Endothelial cell of hepatic sinusoid (primary cell): ENCODE results near the gene MAPK8IP1.

Source experiments
- in situ Hi-C: cut with HindIII; loops from 2 replicates; pipeline ENCODE4 v1.10.0; 2017; ENCODE audit warnings: low sequenced_read_pairs

Gene MAPK8IP1

DNA sequence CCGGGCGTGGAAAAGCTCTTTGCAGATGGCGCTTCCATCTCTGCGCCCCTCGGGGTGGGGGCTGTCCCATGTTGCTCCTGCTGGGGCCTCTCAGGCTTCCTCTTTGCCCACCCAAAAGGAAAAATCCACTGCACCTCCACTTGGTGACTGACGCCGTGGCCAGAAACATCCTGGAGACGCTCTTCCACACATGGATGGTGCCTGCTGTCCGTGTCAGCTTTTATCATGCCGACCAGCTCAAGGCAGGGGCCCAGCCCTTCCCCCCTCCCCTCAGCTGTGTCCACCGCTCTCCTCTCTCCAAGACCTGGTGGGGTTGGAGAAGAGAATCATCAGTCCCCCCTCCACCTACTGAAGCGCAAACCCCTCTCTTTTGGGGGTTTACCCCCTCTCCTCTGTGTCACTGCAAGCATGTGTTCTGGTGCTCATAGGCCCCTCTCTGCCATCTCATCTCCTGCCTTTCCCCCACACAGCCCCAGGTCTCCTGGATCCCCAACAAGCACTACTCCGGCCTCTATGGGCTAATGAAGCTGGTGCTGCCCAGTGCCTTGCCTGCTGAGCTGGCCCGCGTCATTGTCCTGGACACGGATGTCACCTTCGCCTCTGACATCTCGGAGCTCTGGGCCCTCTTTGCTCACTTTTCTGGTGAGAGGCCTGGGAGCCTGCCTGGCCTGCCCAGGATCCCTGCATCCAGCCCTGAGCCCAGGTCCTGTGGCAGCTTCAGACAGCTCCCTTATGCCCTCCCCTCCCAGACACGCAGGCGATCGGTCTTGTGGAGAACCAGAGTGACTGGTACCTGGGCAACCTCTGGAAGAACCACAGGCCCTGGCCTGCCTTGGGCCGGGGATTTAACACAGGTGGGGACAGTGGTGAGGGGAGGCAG, 38.8 kb downstream of the MAPK8IP1 start:
- in situ Hi-C loops: no loop called here

DNA sequence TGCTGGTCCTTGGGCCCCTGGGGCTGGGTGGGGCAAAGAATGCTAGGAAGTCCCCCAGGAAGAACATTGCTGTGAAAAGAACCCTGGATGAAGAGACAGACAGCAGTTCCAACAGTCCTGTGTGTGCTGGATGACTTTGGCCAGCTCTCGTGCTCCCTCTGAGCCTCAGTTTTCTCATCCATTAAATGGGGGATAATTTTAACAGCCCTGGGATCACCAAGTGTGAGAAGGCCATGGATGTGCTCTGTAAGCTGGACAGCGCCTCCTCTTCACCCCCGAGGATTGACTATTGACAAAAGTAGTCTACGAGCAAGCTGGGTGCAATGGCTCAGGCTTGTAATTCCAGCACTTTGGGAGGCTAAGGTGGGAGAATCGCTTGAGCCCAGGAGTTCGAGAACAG, 39.5 kb downstream of the MAPK8IP1 start:
- in situ Hi-C loops: no loop called here

DNA sequence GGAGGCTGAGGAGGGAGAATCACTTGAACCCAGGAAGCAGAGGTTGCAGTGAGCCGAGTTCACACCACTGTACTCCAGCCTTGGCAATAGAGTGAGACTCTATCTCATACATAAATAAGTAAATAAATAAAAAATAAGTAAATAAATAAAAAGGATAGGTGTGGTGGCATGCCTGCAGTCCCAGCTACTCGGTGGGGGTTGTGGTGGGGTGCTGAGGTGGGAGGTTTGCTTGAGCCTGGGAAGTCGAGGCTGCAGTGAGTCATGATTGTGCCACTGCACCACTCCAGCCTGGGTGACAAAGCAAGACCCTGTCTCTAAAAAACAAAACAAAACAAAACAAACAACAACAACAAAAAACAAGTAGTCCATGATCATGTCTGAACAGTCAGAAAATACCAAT, 40.1 kb downstream of the MAPK8IP1 start:
- in situ Hi-C loops: no loop called here

DNA sequence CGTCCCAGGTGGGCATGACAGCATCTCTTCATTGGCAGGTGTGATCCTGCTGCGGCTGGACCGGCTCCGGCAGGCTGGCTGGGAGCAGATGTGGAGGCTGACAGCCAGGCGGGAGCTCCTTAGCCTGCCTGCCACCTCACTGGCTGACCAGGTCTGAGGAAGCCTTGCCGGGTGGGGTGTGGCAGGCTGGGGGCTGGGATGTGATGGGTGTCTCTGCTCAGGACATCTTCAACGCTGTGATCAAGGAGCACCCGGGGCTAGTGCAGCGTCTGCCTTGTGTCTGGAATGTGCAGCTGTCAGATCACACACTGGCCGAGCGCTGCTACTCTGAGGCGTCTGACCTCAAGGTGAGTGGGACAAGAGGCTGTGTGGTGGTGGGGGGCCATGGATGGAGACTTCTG, 40.5 kb downstream of the MAPK8IP1 start:
- in situ Hi-C loops: no loop called here

DNA sequence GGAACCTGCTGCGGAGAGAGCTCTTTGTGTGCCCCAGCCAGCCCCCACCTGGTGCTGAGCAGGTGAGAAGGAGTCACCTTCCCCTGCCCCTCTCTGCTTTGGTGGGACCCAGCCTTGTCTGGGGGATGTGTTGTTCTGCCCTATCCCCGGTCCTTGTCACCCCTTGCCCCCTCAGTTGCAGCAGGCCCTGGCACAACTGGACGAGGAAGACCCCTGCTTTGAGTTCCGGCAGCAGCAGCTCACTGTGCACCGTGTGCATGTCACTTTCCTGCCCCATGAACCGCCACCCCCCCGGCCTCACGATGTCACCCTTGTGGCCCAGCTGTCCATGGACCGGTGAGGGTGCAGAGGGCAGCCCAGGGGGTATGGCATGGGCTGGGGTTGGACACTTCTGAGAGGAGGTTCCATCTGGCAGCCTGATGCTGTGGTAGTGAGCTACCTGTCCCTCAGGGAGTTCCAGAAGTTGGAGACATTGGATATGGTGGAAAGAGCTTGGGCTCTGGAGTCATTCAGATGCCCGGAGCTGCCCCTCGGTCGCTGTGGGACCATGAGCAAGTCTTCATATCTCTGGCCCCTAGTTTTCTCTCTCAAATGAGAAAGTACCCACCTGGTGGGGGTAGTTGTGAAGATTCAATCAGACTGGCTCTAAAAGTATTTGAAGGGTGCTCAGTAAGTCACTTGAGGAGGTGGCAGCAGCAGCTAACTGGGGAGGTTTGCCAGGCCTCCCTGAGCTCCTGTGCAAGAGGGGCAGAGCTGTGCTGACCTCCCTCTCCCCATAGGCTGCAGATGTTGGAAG, 41.3 kb downstream of the MAPK8IP1 start:
- in situ Hi-C loops: no loop called here

DNA sequence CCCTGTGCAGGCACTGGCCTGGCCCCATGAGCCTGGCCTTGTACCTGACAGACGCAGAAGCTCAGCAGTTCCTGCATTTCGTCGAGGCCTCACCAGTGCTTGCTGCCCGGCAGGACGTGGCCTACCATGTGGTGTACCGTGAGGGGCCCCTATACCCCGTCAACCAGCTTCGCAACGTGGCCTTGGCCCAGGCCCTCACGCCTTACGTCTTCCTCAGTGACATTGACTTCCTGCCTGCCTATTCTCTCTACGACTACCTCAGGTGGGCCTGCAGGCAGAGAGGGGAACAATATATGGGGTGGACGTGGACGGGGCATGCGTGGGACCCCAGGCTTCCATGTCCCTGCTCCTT, 41.9 kb downstream of the MAPK8IP1 start:
- in situ Hi-C loops: no loop called here

DNA sequence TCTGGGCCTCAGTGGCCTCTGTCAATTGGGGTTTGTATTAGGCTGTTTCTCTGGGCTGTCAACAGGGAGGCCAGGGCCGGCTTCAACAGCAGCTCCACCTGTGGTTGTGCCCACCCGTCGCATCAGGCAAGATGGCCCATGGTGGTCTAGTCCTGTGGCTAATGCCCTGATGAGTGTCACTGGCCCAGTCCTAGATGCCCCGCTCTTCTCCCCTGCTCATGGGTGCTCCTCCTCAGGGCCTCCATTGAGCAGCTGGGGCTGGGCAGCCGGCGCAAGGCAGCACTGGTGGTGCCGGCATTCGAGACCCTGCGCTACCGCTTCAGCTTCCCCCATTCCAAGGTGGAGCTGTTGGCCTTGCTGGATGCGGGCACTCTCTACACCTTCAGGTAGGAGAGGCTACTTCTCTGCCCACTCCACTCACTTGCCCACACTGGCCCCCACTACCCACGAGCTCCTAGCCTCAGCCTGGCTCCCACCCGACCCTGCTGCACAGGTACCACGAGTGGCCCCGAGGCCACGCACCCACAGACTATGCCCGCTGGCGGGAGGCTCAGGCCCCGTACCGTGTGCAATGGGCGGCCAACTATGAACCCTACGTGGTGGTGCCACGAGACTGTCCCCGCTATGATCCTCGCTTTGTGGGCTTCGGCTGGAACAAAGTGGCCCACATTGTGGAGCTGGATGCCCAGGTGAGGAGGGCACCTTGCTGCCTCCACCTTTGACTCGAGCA, 42.4 kb downstream of the MAPK8IP1 start:
- in situ Hi-C loops: no loop called here

DNA sequence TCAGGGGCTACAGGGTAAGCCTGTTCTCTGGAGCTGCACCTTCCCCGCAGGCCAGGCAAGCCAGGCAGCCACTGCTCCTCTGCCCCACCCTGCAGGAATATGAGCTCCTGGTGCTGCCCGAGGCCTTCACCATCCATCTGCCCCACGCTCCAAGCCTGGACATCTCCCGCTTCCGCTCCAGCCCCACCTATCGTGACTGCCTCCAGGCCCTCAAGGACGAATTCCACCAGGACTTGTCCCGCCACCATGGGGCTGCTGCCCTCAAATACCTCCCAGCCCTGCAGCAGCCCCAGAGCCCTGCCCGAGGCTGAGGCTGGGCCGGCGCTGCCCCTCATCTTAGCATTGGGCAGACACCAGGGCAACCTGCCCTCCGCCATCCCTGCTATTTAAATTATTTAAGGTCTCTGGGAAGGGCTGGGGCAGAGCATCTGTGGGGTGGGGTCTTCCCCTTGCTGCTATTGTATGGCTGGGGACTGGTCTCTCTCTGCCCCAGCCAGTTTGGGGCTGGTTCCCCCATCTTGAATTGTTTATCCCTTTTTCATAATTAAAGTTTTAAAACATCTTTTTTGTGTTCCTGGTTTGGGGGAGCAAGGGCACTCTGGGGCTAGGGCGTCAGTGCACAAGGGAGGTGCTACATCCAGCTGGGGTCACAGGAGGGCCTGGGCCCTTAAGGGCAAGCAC, 43.2 kb downstream of the MAPK8IP1 start:
- in situ Hi-C loops: no loop called here

DNA sequence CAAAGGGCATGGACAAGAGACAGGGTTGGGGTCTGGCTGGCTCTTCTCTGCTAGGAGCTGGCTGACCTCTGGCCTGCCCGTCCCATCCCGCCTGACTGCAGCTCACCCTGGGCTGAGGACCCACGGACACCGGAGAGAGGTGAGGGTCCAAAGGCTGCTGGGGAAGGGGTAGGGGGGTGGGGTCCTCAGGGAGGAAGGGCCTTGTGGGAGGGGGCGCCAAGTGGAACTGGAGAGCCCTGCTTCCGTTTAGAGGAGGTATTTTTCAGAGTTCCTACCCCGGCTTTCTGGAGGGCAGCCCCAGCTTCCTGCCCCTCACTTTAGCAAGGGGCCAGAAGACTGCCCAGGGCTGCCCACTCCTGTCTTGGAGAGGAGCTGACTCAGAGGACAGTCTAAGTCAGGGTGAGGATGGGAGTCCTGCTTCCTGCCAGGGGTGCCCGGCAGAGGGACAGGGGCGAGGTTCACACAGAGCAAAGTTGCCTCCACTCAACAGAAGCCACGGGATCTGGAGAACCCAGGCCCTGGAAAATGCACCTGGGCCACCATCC, 44.1 kb downstream of the MAPK8IP1 start:
- in situ Hi-C loops: no loop called here

DNA sequence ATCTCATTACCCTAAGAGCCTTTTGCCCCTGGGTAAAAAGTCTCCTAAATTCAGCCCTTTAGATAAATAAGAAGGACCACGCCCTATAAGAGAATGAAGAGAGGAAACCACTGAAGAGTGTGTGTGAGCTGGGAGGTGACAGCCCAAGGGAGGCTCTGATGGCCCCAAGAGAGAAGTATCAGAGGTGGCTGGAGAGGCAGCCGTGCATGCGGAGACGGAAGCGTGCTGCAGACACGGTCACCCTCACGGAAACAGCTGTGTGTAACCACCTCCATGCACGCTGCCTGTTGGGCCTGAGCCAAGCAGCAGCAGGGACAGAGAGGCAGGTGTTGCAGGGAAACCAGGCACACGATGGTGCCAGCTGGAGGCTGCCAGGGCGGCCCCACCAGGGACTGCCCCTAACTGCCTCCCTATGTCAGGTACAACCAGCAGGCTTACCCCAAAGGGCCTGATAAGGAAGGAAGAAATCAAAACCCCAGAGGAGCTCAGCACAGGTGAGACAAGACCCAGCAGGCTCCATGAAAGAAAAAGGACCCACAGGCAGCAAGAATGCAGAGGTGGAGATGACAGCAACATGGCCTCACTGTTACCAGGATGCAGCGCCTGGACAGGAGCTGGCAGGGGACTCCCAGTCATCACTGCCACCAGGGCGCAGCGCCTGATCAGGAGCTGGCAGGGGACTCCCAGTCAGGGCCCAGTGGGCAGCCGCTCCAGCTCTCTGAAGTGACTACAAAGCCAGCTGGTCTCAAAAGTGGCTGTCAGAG, 44.8 kb downstream of the MAPK8IP1 start:
- in situ Hi-C loops: no loop called here

DNA sequence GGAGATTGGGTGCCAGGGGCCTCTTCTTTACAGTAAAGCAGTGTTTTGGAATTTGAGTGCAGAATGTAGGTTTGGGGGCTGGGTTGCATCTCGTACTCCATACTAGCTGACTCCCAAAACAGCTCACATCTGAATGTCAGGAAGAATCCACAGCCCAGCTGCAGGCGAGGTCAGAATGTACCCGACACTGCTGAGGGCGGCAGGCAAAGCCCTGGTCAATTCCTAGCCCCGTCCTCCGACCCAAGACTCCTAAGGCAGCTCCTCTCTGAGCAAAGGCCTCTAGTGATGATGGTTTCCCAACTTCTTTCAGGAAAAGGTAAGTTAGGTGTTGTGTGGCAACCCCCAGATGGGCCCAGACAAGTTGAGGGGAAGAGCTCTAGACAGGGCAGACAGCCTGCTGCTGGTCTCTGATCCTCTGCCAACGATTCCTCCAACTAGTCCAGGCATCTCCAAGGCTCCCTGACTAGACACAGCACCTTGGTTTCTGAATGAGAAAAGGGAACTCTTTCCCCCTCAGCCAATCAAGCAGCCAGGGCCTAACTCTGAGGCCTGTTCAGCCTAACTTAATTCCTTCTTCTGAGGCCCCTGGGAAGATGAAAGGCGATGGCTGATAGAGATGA, 45.6 kb downstream of the MAPK8IP1 start:
- in situ Hi-C loops: no loop called here

DNA sequence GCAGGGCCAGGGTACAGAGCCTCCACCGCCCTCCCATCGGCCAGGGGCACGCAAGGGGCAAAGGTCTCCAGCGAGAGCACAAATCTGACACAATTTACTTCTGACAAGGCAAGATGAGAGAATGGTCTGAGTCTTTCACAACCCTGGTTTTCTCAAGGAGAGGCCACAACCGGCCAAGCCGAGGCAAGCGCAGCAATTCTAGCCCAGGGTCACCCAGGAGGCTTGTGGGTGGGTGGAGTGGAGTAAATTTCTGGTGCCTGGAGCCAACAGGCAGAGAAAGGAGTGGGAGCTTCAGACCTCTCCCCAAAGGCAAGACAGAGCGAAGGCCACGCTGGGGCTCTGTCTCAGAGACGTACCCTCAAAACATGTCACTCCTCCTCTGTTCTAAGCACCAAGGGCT, 46.3 kb downstream of the MAPK8IP1 start:
- in situ Hi-C loops: no loop called here

DNA sequence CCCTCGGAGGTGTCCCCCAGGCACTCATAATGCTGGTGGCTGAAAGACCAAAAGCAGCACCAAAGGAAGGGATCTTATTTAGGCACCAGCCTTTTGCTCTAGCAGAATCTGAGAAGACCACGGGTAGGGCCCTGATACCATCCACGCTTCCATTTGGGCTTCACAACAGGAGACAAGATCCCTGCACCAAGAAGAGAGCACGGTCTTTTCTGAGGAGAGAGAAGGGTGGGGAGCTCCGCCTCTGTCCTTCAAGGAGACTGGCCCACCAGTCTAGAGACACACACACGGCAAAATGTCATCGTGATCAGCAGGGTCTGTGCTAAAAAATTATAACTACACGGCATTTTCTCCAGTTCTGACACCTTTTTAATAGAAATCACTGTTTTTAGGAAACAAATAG, 46.8 kb downstream of the MAPK8IP1 start:
- in situ Hi-C loops: no loop called here

DNA sequence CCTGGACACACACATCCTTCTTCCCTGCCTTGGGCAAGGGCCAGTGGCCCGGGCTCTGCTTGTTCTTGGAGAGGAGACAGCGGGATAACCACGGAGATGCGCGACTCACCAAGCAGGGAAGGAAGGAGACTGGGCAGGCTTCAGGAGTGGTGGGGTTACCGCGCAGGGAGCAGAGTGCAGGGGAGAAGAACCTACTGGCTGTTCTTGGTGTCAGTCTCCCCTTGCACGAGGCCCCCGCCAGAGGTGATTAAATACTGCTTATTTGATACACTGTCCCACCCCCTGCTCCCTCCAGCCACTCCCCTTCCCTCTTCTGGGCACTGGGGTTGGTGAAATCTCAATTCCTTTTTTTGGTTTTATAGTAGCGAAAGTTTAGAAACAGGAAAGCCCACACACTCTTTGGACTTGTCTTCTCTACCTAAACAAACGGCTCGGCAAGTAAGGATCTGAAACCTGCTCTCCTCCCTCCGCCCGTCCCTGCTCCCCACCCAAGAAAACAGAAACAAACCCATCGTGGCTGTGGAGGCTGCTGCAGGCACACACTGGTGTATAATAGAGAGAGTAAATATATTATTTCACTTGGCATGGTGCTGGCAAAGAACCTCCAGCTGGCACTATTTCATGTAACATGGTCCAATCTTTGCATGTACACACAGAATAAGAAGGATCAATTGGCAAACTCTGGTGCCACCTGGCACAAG, 47.8 kb downstream of the MAPK8IP1 start:
- in situ Hi-C loops: no loop called here

DNA sequence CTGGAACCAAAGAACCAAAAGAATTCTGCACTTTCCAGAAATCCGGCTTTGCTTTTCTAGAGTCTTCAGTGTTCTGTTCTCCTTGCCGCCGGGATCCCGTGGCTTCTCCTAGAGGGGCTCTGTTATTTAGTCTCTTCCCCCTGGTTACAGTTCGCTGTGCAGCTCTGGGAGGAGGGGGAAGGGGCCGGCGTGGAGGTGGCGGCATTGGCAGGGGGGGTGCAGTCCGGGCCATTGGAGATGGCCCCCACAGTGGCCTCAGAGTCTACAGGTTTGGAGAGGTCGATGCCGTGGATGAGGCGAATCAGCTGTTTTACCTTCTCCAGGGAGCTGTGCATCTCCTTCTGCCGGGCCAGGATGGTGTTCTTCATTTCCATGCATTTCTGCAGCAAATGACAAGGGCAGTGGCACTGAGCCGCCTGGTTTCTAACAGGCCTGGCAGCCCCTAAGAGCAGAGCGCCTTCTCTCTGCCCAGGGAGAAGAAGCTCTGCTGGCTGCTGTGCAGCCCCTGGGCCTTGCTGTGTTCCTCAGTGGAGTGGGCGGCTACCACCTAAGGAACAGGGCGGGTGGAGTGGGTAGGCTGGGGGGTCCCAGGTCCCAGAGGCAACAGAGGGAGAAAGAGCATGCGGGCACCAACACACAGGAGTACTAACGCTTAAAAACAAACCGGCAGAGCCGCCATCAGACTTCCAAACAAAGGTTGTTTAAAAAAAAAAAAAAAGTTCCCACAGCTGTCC, 48.6 kb downstream of the MAPK8IP1 start:
- in situ Hi-C loops: no loop called here

DNA sequence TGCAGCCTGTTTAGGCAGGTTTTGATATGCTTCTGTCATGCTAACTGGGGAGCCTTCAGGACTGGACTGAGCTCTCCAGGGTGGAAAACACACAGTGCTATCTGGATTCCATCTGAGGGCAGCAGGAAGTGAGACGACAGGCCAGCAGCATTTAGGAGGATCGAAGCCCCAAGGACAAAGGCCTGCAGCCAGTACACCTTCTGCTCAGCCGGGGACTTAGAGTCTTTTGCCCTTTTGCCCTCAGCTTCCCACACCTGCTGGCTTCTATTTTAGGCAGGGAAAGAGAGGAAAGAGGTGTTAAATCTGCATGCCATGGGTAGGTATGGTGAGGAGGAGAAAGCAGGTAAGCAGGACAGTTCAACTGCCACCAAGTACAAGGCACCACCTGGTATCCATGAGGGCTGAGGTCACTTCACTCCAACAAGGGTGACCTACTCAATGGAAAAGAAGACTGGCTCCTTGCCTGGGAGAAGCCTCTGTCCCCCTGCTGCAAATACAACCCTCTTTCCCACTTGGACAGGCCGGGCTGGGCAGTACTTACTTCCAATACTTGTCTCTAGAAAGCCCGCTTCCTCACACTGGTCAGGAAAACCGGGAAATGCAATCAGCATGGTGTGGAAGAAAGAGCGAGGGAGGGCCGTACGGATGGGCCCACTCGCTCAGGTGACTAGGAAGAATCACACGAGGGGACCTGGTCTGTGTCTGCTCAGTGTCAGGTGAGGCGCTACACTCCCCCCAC, 49.3 kb downstream of the MAPK8IP1 start:
- in situ Hi-C loops: no loop called here

DNA sequence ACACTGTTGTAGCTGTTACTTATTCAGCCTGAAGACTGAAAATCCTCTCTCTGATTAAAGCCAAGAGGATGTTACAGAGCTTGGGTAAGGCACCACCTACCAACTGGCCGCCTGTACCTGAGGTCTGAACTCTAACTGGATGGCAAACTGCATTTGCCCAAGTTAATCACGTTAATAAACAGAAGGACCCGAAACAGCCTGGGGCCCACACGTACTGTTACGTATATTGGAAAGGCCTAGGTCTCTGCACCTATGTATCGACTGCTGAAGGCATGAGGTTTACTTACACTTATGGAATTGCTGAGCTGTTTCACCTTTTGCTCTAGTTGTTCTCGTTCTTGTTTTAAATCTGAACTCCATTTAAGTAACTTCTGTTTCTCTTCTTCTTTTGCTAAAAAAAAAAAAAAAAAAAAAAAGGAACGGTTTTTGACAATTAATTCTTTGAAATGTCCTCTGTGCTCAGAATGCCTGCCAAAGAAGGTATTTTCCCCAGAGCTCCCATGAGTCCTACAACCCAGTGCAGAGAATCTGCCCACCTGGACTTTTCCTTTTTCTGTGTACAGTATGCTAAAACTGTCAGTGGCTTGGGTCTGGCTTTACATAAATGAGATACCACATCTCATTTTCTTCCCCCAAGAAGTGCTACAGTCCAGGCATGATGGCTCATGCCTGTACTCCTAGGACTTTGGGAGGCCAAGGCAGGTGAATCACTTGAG, 50.1 kb downstream of the MAPK8IP1 start:
- in situ Hi-C loops: no loop called here
